Measurements from ENCODE around the gene ZNF213. TPM values are rescaled to one million over a fixed set of nuclear protein-coding genes. Genes with fewer than 3 reads are reported as not detected.

Gene ZNF213
- total RNA-seq, 6 experiments from 2014 or later, result 1.3 to 4.4 (median 1.7) TPM

- no peaks in the 10 kb centered on the region for H3K27me3 ChIP-seq
- 4% methylated on average over 27 of the region's 39 CpGs for WGBS (ENCODE audit: insufficient coverage, low coverage, low lambda C conversion rate, missing lambda C conversion rate)
- DNase-seq, result peak; percentile 94 to 95 (median 95)
- intact Hi-C loops (cut with DNase I), result no loop called here
- H3K27ac ChIP-seq, result no peak overlapping the region
- peak; percentile 96 to 98 (median 97) for ATAC-seq
- H3K9me3 ChIP-seq, result no peaks in the 10 kb centered on the region
- TF ChIP-seq POLR2A (IDR thresholded peaks at IDR 0.05), result peak; percentile 12
- TF ChIP-seq, protein P1, sequence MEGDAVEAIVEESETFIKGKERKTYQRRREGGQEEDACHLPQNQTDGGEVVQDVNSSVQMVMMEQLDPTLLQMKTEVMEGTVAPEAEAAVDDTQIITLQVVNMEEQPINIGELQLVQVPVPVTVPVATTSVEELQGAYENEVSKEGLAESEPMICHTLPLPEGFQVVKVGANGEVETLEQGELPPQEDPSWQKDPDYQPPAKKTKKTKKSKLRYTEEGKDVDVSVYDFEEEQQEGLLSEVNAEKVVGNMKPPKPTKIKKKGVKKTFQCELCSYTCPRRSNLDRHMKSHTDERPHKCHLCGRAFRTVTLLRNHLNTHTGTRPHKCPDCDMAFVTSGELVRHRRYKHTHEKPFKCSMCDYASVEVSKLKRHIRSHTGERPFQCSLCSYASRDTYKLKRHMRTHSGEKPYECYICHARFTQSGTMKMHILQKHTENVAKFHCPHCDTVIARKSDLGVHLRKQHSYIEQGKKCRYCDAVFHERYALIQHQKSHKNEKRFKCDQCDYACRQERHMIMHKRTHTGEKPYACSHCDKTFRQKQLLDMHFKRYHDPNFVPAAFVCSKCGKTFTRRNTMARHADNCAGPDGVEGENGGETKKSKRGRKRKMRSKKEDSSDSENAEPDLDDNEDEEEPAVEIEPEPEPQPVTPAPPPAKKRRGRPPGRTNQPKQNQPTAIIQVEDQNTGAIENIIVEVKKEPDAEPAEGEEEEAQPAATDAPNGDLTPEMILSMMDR (IDR thresholded peaks at IDR 0.05), result no peak
- H3K4me3 ChIP-seq, result peak overlapping the region in 2 of 3 donors; percentile 12 to 41
- H3K36me3 ChIP-seq, result no peaks in the 10 kb centered on the region
- H3K4me1 ChIP-seq, result peaks cover 0 to 5% (median 2%) of the 10 kb centered on the region in 4 donors
Observed at GRCh38 chr16:3099732-3100499, 34.9 kb upstream of the ZNF213 start.

GRCh38 chr16:3101018-3101840 lies 33.6 kb upstream of the ZNF213 start:
- TF ChIP-seq, protein P1 (IDR thresholded peaks at IDR 0.05), result peak; percentile 36 to 50 (median 46)
- no peak for TF ChIP-seq POLR2A (IDR thresholded peaks at IDR 0.05)
- intact Hi-C loops (cut with DNase I), result no loop called here
- DNase-seq, result peak in 1 of 3 donors; percentile 46
- Histone ChIP-seq H3K27ac (peak overlapping the region in 2 of 3 donors; percentile 10 to 28), H3K36me3 (no peaks in the 10 kb centered on the region), H3K4me3 (no peak overlapping the region), H3K4me1 (peaks cover 0 to 5% (median 2%) of the 10 kb centered on the region in 4 donors), H3K27me3 (no peaks in the 10 kb centered on the region), H3K9me3 (no peaks in the 10 kb centered on the region)
- no peak for ATAC-seq
- 59% methylated on average over 21 of the region's 29 CpGs for WGBS (ENCODE audit: insufficient coverage, low coverage, low lambda C conversion rate, missing lambda C conversion rate)

DNA sequence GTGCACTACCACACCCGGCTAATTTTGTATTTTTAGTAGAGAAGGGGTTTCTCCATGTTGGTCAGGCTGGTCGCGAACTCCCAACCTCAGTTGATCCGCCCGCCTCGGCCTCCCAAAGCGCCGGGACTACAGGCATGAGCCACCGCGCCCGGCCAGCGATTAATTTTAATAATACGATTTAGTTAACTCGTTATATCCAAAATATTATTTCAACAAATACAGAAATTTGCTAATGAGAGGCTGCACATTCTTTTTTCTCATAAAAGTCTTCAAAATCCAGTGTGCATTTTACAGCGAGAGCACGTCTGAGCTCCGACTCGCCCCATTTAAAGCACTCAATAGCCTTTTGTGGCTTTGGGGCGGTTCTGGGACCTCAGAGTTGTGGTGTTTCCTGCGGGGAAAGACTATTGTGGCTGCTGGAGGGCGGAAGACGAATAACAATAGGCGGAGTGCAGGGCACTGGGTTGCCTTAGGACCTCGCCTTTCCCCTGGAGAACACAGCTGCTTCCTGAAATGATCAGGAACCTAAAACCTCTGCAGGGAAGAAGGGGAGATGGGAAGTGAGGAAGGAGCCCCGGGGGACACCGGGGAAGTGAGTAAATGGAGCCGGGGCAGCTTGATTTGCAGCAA lies 32.9 kb upstream of the ZNF213 start:
- Histone ChIP-seq H3K4me1 (peaks cover 0 to 7% (median 4%) of the 10 kb centered on the region in 4 donors), H3K9me3 (no peaks in the 10 kb centered on the region), H3K27ac (peak overlapping the region in 2 of 3 donors; percentile 10 to 28), H3K4me3 (no peak overlapping the region), H3K27me3 (no peaks in the 10 kb centered on the region), H3K36me3 (no peaks in the 10 kb centered on the region)
- intact Hi-C loops (cut with DNase I), result no loop called here
- peak in 2 of 4 donors; percentile 1 to 4 for ATAC-seq
- peak in 1 of 3 donors; percentile 51 for DNase-seq
- WGBS (ENCODE audit: insufficient coverage, low coverage, low lambda C conversion rate, missing lambda C conversion rate), result 62% methylated on average over 24 of the region's 27 CpGs
- TF ChIP-seq, protein P1 (IDR thresholded peaks at IDR 0.05), result no peak
- no peak for TF ChIP-seq POLR2A (IDR thresholded peaks at IDR 0.05)

GRCh38 chr16:3106205-3106928 lies 28.5 kb upstream of the ZNF213 start:
- intact Hi-C loops (cut with DNase I), result no loop called here
- Histone ChIP-seq H3K4me3 (peak overlapping the region; percentile 63 to 76 (median 64)), H3K9me3 (no peaks in the 10 kb centered on the region), H3K4me1 (peaks cover 0 to 6% (median 4%) of the 10 kb centered on the region in 4 donors), H3K27ac (peak overlapping the region; percentile 62 to 85 (median 66)), H3K27me3 (no peaks in the 10 kb centered on the region), H3K36me3 (no peaks in the 10 kb centered on the region)
- WGBS (ENCODE audit: insufficient coverage, low coverage, low lambda C conversion rate, missing lambda C conversion rate), result 0% methylated on average over 9 of the region's 74 CpGs
- TF ChIP-seq POLR2A (IDR thresholded peaks at IDR 0.05), result peak; percentile 60
- TF ChIP-seq, protein P1 (IDR thresholded peaks at IDR 0.05), result no peak
- DNase-seq (peak; percentile 94 to 95 (median 94)), ATAC-seq (peak; percentile 97 to 99 (median 98))
